ENCODE results near the gene CCDC33.

CCDC33 gene

GRCh38 chr15:74381481-74381880 is 145.4 kb downstream of the CCDC33 start:
- no peak for DNase-seq (ENCODE audit: low read depth)

GRCh38 chr15:74382004-74382816 is 146.1 kb downstream of the CCDC33 start:
- DNase-seq (ENCODE audit: low read depth): no peak

GRCh38 chr15:74383286-74383685 is 147.2 kb downstream of the CCDC33 start:
- no peak for DNase-seq (ENCODE audit: low read depth)

GRCh38 chr15:74383695-74384565 is 147.8 kb downstream of the CCDC33 start:
- no peak for DNase-seq (ENCODE audit: low read depth)

- no peak for DNase-seq (ENCODE audit: low read depth)
Observed at GRCh38 chr15:74384566-74384880, 148.4 kb downstream of the CCDC33 start.

- no peak for DNase-seq (ENCODE audit: low read depth)
Observed at GRCh38 chr15:74384881-74385643, 148.9 kb downstream of the CCDC33 start.

- DNase-seq (ENCODE audit: low read depth): no peak
Observed at GRCh38 chr15:74385733-74386132, 149.6 kb downstream of the CCDC33 start.

Data from HS-5 (cell line).